Measurements from ENCODE around the gene KRT6A. TPM values are rescaled to one million over a fixed set of nuclear protein-coding genes. Genes with fewer than 3 reads are reported as not detected.

Gene KRT6A
- total and polyA plus RNA-seq, 2 of the 8 experiments (the other 6 are each of a cell fraction or from before 2014, with no cell fraction given) = 0.11 TPM; not detected in 1

GRCh38 chr12:52438305-52439301 lies 54.5 kb downstream of the KRT6A start (continued):
- TF ChIP-seq CHD7 (IDR thresholded peaks at IDR 0.05; ENCODE audit: insufficient replicate concordance, low read length) = no peak
- TF ChIP-seq TAF1 (IDR thresholded peaks at IDR 0.05; ENCODE audit: low read depth, low read length) = no peak
- no peak for TF ChIP-seq RXRA (IDR thresholded peaks at IDR 0.05; ENCODE audit: insufficient read depth, low read depth, low read length)
- no peak for TF ChIP-seq FOSL1 (IDR thresholded peaks at IDR 0.05; ENCODE audit: insufficient read depth, low read depth, low read length)
- TF ChIP-seq CBX5 (IDR thresholded peaks at IDR 0.05; ENCODE audit: low read depth, low read length) = no peak
- TF ChIP-seq CTCF (IDR thresholded peaks at IDR 0.05; ENCODE audit: control extremely low read depth in 1 of 3, insufficient read depth in 1 of 3, low read depth in 1 of 3, low read length in 3 of 3) = no peak
